Measurements from ENCODE around the gene RNF111. TPM values are rescaled to one million over a fixed set of nuclear protein-coding genes. Genes with fewer than 3 reads are reported as not detected.
A peak's percentile ranks its signal among the peaks of the same experiment; 100 is the strongest.

RNF111 gene
- total and polyA plus RNA-seq, 9 of the 15 experiments (the other 6 are each of a cell fraction or from before 2014, with no cell fraction given) = 7.9 to 26.0 (median 14.4) TPM

GRCh38 chr15:59104912-59105732, 117.7 kb downstream of the RNF111 start, which contains the start of gene CCNB2 (continued):
- TF ChIP-seq NR0B1 (IDR thresholded peaks at IDR 0.05; ENCODE audit: partially characterized antibody) (no peak), KDM5B (IDR thresholded peaks at IDR 0.05; ENCODE audit: insufficient replicate concordance, low read depth, low read length) (peak; percentile 81), ZNF764 (CRISPR knock-in tag; IDR thresholded peaks at IDR 0.05; ENCODE audit: low read depth) (no peak), KLF16 (IDR thresholded peaks at IDR 0.05) (no peak), RBM22 (IDR thresholded peaks at IDR 0.05; ENCODE audit: low read depth, low read length, poor library complexity, severe bottlenecking) (peak; percentile 46), NFE2 (IDR thresholded peaks at IDR 0.05; ENCODE audit: low read depth) (no peak), ZBED1 (IDR thresholded peaks at IDR 0.05) (no peak), HOXB6 (CRISPR knock-in tag; IDR thresholded peaks at IDR 0.05; ENCODE audit: borderline replicate concordance) (no peak), MAX (CRISPR knock-in tag; IDR thresholded peaks at IDR 0.05) (peak; percentile 8; the same call in 1 of the 2 replicates), TAF1 (IDR thresholded peaks at IDR 0.05; ENCODE audit: control insufficient read depth, extremely low read depth, insufficient read depth, low read length, severe bottlenecking) (peak; percentile 57), L3MBTL2 (IDR thresholded peaks at IDR 0.05) (peak; percentile 85), ZNF609 (CRISPR knock-in tag; IDR thresholded peaks at IDR 0.05; ENCODE audit: borderline replicate concordance) (peak; percentile 87; the same call in 1 of the 2 replicates), TAF9B (IDR thresholded peaks at IDR 0.05; ENCODE audit: partially characterized antibody) (peak; percentile 67), FOXA3 (CRISPR knock-in tag; conservative IDR thresholded peaks at IDR 0.05 in 1 of 2, IDR thresholded peaks at IDR 0.05 in 1 of 2) (0 out of 4 replicates have a peak, but pooled peaks of 1 of the 2 experiments have one; percentile 6), CTCFL (IDR thresholded peaks at IDR 0.05; ENCODE audit: borderline replicate concordance, insufficient read depth, low read depth, low read length, poor library complexity, severe bottlenecking) (no peak), RAD21 (CRISPR knock-in tag; conservative IDR thresholded peaks at IDR 0.05 in 1 of 2, IDR thresholded peaks at IDR 0.05 in 1 of 2) (no peak)

All from K562 (cell line).